Stimulated activated CD4-positive, alpha-beta T cell treated with anti-CD3 and anti-CD28 coated beads, Interleukin-12 subunit alpha, Interleukin-12 subunit beta, amount 100 ng/mL, for 24 hours (primary cell): Measurements from ENCODE around the gene NOS1AP.

Experiments
- DNase-seq, 2 experiments: peaks; one replicate each; pipeline ENCODE4 v3.0.0-alpha.2; 2020; ENCODE audit warnings: low read depth in 2 of 2

NOS1AP gene

GRCh38 chr1:162293073-162293692 is 223.7 kb downstream of the NOS1AP start:
- DNase-seq: no peak

DNA sequence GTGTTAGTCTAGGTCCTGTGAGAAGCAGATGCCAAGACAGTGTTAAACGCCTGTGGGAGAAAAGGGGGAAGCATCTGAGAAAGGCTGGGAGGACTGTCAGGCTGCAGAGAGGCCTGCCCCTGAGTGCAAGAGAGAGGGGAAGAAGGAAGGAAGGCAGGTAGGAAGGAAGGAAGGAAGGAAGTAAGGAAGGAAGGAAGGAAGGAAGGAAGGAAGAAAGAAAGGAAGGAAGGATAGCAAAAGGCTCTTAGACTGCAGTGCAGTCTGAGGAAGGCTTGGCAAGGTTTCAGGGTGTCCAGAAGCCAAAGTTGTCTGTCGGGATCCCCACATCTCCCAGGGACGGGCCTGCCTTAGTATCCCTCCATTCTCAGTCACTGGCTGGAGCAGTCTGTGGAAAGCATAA is 224.5 kb downstream of the NOS1AP start:
- no peak for DNase-seq

DNA sequence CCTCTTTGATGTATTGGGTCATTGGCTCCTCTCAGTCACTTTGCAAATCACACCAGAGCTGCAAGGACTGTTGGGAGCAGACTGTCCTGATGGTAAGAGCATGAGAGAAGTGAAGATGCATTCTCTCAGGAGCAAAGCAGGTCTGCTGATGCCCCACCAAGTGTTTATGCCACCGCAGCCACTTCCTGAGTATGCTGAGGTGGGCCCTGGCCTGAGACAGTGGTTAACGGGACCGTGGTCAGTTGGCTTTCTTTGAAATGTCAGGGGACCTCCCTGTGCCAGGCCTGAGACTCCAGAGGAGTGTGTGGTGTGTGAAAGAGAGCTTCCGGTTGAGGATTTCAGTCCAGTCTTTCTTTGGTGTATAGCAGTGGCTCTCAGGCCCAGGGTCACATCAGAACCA is 227.7 kb downstream of the NOS1AP start:
- no peak for DNase-seq

DNA sequence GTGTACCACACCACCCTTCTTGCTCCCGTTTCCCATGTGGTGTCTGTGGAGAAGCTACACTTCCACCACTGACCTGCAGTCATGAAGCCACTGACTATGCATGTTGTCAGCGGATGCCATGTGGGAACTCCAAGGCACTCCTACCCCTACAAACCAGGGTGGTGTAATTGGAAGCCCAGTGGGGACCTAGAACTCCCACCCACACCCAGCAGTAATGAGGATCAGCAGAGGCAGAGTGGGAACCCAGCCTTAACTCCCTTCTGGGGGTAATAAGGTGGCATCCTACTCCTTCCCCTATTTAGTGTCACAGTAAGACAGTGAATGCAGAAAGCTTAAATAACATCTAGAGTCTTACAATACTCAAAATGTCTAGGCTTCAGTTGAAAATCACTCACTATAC is 228.8 kb downstream of the NOS1AP start:
- DNase-seq: no peak

- DNase-seq: no peak
Observed at GRCh38 chr1:162299018-162299417, 229.5 kb downstream of the NOS1AP start.

- no peak for DNase-seq
Observed at GRCh38 chr1:162300057-162300917, 230.8 kb downstream of the NOS1AP start.

DNA sequence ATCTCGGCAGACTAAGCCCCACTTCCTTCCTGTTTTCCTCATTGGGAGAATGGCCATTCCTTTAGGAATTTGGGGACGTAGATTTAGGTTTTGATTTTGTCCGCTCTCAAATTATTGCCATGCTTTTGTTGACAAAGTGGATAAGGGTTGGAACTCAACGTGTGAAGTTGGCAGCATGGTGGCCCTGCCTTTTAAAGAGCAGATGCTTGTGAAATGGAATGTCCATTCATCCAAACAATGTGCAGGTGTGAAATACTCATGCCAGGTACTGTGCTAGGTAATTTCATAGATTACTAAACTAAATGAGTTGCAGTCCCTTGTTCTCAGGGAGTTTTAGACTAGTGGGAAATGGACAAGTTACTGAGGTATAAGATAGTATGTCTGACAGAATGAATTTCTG is 232.2 kb downstream of the NOS1AP start:
- no peak for DNase-seq

GRCh38 chr1:162302306-162303003 is 233.0 kb downstream of the NOS1AP start:
- no peak for DNase-seq

- DNase-seq: no peak
Observed at GRCh38 chr1:162303004-162303344, 233.5 kb downstream of the NOS1AP start.

DNA sequence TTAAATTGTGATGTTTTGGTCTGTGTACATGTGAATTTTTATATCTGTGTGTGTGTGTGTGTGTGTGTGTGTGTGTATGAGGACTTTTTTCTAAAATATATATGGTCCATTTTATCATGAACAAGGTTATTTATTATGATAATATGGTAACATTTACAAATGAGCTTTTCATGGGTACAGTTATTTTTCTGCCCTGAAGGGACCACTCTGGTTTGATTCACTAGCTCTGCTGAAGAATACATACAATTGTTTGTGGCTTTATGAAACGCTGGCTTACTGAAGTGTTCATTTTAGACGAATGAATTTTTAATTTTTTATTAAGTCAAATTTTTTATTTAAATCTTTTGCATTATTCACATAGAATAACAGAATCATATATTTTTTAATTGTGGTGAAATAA is 235.2 kb downstream of the NOS1AP start:
- no peak for DNase-seq

- no peak for DNase-seq
Observed at GRCh38 chr1:162305969-162306368, 236.5 kb downstream of the NOS1AP start.

DNA sequence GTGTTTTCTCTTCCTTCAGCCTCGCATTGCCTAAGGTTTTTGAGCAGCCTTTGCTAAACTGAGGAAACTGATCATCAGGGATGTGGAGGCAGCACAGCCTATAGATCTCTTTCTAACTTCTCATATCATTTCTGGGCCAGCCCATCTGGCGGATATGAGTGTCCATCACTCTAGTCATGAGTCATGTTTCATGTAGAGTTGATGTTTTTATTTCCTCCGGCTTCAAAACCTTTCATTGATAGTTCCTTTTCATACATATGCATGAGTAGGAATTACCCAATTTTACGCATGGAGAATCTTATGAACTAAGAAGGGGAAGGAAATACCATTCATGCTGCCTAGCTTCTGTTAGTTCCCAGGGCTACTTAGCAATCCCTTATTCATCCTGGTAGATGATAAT is 240.8 kb downstream of the NOS1AP start:
- no peak for DNase-seq

DNA sequence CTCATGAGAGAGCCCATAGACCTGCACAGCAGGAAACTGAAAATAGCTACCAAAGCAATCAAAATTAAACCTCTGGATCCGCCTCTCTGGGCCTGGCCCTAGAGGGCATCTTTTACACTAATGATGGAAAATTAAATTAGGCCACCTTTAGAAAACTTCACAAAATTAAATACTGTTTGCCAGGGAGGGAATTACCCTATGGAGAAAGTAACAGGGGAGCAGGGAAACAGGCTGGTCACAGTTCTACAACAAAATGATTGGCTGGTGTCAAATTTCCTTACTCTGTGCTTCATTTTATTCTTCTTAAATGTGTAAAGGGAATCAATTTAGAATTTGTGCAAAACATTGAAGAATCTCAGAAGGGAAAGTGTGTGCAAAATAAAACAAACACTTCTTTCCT is 244.7 kb downstream of the NOS1AP start:
- DNase-seq: no peak

DNA sequence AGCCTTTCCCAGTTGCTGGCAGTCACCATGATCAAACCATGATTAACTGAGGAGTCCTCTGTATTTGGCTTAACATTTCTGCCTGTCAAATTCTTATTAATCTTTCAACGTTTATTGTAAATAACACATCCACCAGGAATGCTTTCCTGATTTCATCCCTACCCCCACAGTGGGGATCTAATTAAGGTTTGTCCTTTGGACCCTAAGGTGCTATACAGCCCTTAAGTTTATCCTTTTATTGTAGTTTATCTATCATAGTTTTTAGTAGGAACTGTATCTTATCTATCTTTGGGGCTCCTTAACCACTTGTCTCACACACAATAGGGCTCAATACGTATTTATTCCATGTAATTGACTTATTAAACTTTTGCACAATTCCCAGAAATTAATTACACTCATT is 246.2 kb downstream of the NOS1AP start:
- DNase-seq: no peak

DNA sequence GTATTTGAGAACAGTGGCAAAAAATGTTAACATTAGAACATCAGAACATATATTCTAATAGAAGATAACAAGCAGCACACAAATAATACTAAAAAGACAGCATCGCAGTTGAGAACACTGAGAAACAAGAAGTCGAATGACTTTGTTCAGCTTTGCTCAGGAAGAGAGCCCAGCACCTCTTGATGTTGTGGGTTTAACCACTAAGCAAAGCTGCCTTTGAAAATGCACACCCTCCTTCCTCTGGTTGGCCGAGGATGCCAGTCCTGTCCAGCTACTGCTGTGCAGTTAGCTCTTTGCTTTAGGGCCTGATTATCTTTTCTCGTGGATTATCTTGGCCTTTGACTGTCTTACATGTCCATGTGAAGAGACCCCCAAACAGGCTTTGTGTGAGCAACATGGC is 246.7 kb downstream of the NOS1AP start:
- no peak for DNase-seq

- no peak for DNase-seq
Observed at GRCh38 chr1:162317621-162318020, 248.1 kb downstream of the NOS1AP start.

GRCh38 chr1:162319493-162320175 is 250.1 kb downstream of the NOS1AP start:
- DNase-seq: no peak

GRCh38 chr1:162321809-162322422 is 252.4 kb downstream of the NOS1AP start:
- no peak for DNase-seq

GRCh38 chr1:162323023-162323422 is 253.5 kb downstream of the NOS1AP start:
- DNase-seq: no peak

- no peak for DNase-seq
Observed at GRCh38 chr1:162324396-162324795, 254.9 kb downstream of the NOS1AP start.

- DNase-seq: no peak
Observed at GRCh38 chr1:162326559-162326958, 257.1 kb downstream of the NOS1AP start.
